ENCODE data around the gene EPHB1.

DNA sequence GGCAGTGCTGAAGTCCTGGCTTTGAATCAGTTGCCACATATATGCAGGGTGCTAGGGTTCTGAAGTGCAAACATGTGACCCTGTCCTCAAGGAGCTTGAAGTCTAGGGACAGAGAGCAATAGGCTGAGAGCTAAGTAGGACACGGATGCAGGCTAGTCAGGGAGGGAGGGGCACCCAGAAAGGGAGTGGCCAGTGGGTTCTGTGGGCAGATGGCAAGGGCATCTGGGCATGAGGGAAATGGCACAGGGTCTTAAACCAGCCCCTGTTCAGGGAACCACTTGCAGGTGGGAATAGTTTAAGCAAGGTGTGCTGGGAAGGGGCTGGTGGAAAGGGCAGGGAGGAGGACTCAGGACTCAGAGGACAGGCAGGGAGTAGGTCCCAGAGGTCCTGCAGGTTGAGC is 46.4 kb upstream of the EPHB1 start:
- TF ChIP-seq, protein P1, sequence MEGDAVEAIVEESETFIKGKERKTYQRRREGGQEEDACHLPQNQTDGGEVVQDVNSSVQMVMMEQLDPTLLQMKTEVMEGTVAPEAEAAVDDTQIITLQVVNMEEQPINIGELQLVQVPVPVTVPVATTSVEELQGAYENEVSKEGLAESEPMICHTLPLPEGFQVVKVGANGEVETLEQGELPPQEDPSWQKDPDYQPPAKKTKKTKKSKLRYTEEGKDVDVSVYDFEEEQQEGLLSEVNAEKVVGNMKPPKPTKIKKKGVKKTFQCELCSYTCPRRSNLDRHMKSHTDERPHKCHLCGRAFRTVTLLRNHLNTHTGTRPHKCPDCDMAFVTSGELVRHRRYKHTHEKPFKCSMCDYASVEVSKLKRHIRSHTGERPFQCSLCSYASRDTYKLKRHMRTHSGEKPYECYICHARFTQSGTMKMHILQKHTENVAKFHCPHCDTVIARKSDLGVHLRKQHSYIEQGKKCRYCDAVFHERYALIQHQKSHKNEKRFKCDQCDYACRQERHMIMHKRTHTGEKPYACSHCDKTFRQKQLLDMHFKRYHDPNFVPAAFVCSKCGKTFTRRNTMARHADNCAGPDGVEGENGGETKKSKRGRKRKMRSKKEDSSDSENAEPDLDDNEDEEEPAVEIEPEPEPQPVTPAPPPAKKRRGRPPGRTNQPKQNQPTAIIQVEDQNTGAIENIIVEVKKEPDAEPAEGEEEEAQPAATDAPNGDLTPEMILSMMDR (IDR thresholded peaks at IDR 0.05) = no peak
- no peak for TF ChIP-seq POLR2A (IDR thresholded peaks at IDR 0.05)

All from thyroid gland (tissue), 4 donors.